Measurements from ENCODE around the gene TMPRSS2.

The TMPRSS2 gene

GRCh38 chr21:41509733-41510132 is 1.8 kb upstream of the TMPRSS2 start:
- no peak for DNase-seq (ENCODE audit: low spot score)

DNA sequence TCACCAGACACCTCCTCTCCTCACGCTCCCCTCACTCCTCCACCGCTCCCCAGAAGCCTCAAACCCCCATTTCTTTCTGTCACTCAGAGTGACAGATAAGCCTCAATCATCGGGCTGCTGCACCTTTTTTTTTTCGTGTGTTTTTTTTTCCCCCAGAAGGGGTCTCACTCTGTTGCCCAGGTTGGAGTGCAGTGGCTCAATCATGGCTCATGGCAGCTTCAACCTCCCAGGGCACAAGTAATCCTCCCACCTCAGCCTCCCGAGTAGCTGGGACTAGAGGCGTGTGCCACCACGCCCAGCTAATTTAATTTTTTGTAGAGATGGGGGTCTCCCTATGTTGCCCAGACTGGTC is 1.2 kb upstream of the TMPRSS2 start:
- no peak for DNase-seq (ENCODE audit: low spot score)

DNA sequence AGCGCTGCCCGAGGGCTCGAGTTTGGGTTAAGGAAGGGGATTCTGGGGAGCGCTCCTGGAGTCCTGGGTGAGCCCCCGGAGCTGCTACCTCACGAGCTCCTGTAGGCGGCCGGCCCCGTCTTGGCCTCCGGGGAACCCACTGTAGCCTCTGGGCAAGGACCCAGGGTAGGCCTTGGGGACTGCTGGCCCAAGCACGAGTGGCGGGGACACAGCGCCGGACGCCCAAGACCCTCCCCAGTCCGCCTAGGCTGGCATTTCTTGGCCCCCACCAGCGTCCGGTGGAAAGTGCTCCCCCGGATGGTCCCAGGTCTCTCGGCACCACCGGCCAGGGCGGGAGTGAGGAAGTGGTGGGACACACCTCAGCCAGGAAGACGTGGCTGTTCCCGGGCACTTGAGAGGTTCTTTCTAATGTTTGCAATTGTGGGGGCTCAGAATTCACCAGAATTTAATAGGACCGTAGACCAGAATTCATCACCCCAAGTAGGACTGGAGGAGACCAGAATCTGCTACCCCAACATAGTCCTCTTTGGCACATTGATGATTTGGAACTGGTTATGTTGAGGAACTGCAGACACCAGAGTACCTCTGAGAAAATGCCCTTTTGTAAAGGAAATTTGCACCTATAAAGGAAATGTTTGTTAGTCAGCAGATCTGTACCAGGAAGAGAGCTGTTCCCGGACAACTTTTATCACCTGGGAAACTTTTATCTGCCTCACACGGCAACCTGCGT is 622 bp upstream of the TMPRSS2 start:
- no peak for DNase-seq (ENCODE audit: low spot score)

DNA sequence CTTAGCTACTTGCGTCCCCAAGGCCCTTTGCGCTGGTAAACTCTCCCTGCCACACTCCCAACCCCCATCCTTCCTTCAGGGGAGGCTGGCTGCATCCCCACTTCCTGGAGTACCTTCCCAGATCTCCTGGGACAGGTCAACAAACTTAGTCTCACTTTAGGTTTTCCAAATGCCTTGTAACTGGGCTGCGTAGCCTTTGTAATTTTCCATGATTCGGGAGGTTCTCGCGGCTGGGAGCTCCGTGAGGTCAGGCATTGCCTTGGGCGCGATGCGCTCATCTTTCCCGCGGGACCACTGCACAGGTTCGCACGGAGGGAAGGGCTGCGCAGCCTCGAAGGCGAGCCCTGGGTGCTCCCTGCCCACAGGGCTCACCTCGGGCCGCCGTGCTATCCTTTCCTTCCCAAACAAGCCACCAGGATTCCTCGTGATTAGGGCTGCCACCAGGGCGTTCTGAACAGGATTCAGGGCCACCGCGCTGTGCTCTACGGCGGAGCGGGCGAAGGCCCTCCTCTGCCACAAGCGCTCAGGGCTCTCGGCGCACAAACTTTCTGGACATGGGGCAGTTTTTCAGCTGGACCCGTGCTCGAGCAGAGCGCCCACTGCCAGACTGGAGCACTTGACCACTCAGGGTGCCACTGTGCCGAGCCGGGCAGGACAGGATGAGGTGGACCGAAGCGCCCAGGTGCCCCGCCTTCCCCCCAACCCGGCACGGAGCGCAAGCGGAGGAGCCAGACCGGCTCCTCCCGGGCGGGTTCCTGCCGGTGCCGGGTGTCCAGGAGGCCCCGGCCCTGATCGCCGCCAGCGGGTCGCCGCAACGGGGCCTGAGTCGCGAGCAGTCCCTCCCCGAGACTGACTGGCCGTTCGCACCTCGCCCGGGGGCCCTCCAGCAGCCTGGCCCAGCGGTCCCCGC is 1.1 kb downstream of the TMPRSS2 start:
- DNase-seq (ENCODE audit: low spot score) = no peak

GRCh38 chr21:41506005-41506594 is 1.9 kb downstream of the TMPRSS2 start:
- DNase-seq (ENCODE audit: low spot score) = no peak

DNA sequence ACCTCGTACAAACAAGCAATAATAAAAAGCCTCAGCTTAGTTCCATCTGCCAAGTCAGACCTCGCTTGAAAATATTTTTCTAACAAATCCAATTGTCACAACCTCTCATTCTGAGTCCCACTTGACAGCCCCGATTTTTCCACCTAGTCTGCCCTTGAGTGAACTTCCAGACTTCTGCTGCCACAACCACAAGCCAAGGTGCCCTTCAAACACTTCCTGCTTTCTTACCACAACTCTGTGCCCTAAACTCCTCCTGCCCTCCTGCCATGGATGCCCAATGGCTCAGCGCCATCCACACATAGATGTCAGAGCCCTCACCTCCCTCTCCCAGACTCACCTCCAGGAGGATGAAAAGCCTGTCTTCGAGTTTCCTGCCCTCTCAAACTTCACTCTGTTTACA is 3.9 kb downstream of the TMPRSS2 start:
- no peak for DNase-seq (ENCODE audit: low spot score)

GRCh38 chr21:41503331-41503730 is 4.6 kb downstream of the TMPRSS2 start:
- DNase-seq (ENCODE audit: low spot score) = no peak

DNA sequence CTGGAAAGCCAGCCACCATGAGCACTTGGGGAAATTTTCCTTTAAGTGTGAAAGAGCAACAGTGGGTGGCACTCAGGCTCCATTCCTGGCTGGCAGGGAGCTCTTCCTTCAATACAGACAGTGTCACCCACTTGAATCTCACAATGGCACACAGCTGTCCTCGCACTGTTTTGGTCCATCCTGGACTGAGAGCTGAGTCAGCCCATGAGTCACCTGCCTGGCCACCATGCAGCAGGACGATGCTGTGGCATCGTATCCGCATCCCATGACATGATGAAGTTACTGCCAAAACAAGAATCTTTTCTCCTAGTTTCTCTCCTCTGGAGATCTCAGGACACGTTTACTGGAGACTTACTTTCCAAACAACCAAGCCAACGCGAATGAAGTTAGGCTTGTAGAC is 6.0 kb downstream of the TMPRSS2 start:
- DNase-seq (ENCODE audit: low spot score) = no peak

DNA sequence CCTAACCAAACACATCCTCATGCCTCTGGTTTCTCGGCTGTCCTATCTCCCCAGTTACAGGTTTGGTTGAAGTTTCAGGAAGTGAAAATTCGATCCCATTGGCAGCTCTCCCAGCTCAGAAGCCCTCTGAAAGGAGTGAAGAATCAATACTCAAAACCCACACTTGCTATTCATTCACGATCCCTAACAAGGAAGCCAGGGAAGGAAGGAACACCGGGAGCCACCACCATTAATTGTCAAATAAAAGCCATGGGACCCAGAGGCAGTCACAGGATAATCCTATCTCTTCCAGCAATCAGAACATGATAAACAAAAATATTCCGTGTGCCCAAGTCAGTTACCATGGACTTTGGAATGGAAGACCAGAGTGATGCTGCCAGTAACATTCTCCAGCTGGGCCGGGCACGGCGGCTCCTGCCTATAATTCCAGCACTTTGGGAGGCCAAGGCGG is 7.0 kb downstream of the TMPRSS2 start:
- DNase-seq (ENCODE audit: low spot score) = peak; percentile 73

GRCh38 chr21:41500363-41500762 is 7.6 kb downstream of the TMPRSS2 start:
- no peak for DNase-seq (ENCODE audit: low spot score)

DNA sequence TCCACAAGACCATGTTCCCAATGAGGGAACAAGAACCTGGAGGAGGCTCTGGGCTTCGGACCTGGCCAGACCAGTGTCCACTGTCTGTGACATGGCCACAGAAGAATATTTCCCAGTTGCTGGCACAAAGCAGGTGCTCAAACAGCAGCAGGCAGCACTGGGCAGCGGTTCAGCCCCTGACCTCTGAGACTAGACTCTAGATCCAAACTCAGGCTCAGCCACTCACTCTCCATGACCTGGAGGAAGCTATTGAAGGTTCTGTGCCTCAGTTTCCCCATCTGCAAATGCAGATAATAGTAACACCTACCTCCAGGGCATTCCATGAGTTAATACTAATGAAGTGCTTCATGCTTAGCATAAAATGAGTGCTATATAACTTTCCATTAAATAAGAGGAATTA is 8.0 kb downstream of the TMPRSS2 start:
- no peak for DNase-seq (ENCODE audit: low spot score)

GRCh38 chr21:41497788-41498187 is 10.2 kb downstream of the TMPRSS2 start:
- no peak for DNase-seq (ENCODE audit: low spot score)

DNA sequence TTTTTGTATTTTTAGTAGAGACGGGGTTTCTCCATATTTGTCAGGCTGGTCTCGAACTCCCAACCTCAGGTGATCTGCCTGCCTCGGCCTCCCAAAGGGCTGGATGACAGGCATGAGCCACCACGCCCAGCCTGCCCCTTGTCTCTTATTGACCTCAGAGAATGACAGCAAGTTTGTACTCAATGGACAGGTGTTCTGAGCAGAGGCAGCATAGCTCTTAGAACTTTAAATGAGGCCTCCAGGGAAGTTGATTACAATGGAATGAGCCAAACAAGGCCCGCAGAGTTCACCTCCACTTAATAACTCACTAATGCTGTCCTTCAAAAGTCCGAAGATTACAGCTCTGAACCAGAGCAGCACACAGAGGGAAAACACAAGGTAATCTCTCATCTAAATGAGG is 10.9 kb downstream of the TMPRSS2 start:
- DNase-seq (ENCODE audit: low spot score) = no peak

- DNase-seq (ENCODE audit: low spot score) = no peak
Observed at GRCh38 chr21:41494242-41494641, 13.7 kb downstream of the TMPRSS2 start.

- no peak for DNase-seq (ENCODE audit: low spot score)
Observed at GRCh38 chr21:41491412-41491811, 16.5 kb downstream of the TMPRSS2 start.

DNA sequence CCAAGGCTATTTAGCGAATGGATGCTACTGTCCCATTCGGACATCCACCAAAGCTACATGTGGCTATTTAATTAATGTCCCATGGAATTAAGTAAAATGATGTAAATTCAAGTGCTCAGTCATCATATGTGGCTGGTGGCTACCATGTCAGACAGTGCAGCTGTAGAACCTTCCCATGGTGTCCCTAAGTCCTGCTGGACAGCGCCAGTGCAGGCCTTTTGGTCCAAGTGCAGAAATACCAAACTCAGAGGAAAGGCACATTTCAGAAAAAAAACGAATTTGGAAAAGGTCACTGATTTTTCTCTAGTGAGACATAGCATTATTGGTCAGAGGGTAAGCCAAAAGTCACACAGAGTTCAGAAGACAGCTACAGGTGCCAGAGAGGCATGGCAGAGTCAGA is 17.6 kb downstream of the TMPRSS2 start:
- no peak for DNase-seq (ENCODE audit: low spot score)

DNA sequence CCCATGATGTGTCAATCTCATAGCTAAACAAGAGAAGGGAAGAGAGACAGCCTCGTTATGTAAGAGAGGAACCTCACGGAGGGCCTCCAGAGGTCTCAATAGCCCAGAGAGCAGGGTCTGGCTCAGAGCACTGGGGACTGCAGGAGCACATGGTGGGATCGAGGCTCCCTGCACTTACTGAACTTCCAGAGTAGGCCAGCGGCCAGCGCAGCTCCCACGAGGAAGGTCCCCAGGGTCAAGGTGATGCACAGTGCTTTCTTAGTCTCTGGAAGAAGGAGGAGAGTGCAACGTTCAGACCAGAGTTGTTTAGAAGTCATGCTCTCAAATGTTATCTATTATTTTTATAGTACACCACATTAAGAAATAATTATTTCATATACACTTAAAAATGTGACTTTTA is 18.6 kb downstream of the TMPRSS2 start:
- DNase-seq (ENCODE audit: low spot score) = no peak

GRCh38 chr21:41488080-41488479 is 19.9 kb downstream of the TMPRSS2 start:
- DNase-seq (ENCODE audit: low spot score) = no peak

DNA sequence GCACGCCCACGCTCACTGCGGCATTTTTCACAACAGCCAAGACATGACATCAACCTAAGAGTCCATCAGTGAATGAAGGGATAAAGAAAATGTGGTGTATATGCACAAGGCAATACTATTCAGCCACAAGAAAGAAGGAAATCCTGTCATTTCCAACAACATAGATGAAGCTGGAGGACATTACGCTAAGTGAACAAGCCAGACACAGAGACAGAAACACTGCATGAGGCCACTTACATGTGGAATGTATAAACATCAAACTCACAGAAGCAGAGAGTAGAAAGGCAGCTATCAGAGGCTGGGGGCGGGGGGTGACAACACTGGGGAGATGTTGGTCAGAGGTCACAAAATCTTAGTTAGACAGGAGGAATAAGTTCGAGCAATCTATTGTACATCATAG is 20.9 kb downstream of the TMPRSS2 start:
- no peak for DNase-seq (ENCODE audit: low spot score)

DNA sequence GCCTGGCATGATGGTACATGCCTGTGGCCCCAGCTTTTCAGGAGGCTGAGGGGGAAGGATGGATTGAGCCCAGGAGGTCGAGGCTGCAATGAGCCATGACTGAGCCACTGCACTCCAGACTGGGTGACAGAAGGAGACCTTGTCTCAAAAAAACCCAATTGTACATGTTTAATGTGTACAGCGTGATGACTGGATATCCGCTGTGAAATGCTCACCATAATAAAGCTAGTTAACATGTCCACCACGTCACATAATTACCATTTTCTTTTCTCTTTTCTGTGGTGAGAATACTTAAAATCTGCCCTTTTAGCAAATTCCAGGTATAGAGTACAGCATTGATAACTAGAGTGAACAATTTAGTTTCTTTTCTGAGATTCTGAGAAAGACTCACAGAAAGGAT is 24.0 kb downstream of the TMPRSS2 start:
- no peak for DNase-seq (ENCODE audit: low spot score)

DNA sequence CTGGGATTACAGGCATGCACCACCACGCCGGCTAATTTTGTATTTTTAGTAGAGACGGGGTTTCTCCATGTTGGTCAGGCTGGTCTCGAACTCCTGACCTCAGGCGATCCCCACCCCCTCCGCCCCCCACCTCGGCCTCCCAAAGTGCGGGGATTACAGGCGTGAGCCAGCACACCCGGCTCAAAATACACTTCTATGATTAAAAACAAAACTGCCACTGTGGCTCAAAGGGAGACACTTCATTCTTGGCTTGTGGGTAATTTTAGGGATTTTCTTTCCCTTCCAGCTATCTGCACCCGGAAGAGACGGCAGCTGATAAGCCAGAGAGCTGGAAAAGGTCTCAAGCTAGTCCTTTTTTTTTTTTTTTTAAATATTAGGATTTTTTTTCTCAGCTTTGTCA is 24.5 kb downstream of the TMPRSS2 start:
- DNase-seq (ENCODE audit: low spot score) = no peak

GRCh38 chr21:41482980-41483379 is 25.0 kb downstream of the TMPRSS2 start:
- no peak for DNase-seq (ENCODE audit: low spot score)

DNA sequence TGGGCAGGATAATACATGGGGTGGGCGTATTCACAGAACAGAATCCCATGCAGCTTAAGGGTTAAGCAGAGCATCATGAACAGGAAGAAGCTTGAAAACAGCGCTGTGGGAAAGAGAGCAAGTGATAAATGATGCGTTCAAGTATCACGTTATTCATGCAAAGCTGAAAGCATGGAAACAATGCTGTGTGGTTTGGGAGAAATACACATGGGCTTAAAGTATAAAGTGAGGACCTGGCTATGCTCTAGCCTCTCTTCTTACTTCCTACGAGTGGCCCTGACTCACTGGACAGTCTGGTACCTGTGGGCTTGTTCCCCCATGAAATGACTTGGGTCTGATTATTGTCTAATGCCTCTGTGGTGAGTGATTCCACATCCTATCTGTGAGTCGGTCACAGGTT is 25.7 kb downstream of the TMPRSS2 start:
- DNase-seq (ENCODE audit: low spot score) = no peak

Measured in LoVo (cell line).